K562 (cell line): Measurements from ENCODE around the gene GNB5. TPM values are rescaled to one million over a fixed set of nuclear protein-coding genes. Genes with fewer than 3 reads are reported as not detected.
A peak's percentile ranks its signal among the peaks of the same experiment; 100 is the strongest.

Experiments used
- MEF2A ChIP-seq: IDR thresholded peaks from 2 replicates; pipeline ENCODE4 v1.6.1; 2011; ENCODE audit warnings: low read depth, mild to moderate bottlenecking, low read length, moderate library complexity; ENCODE audit not compliant: control insufficient read depth
- POLR3G ChIP-seq: IDR thresholded peaks from 2 replicates; pipeline ENCODE4 v1.6.1; 2011; ENCODE audit not compliant: insufficient read length, insufficient replicate concordance; ENCODE audit errors: extremely low read depth
- SNIP1 ChIP-seq: fragments of 450-650 bp; IDR thresholded peaks from 2 replicates; pipeline ENCODE4 v1.7.1; 2017; ENCODE audit warnings: low read depth, mild to moderate bottlenecking
- ZC3H4 ChIP-seq: sonication (generic); formaldehyde crosslinking; IDR thresholded peaks from 2 replicates; pipeline ENCODE4 v1.9.0; 2021; ENCODE audit warnings: missing genetic modification reagents, borderline replicate concordance
- ZNF280A ChIP-seq: fragments of 450-650 bp; IDR thresholded peaks from 2 replicates; pipeline ENCODE4 v1.6.1; 2018; ENCODE audit warnings: mild to moderate bottlenecking, low read depth; ENCODE audit not compliant: partially characterized antibody
- polyA plus RNA-seq, 8 experiments: library from polyadenylated mRNA; depleted of rRNA in 4 of 8; stranded (reverse) in 5 of 8; unstranded in 3 of 8; fragments of >200 nt; fragmentation: Nextera tagmentation in 2 of 8; fragmentation: Illumina TruSeq in 1 of 8; extraction: Ambion mirVana in 2 of 8; extraction: Trizol in 1 of 8; gene quantifications; 2 replicates each; pipeline versions ENCODE4 v1.2.1 to v1.2.3, GENCODE V29; 2011 to 2014; ENCODE audit warnings: inconsistent platforms in 1 of 8, missing spikeins in 1 of 8
- total RNA-seq, 7 experiments: library from RNA; depleted of rRNA in 6 of 7; stranded (reverse); fragments of >200 nt in 6 of 7; fragmentation: Illumina TruSeq in 2 of 7; extraction: Trizol in 2 of 7; gene quantifications; 2 replicates each; pipeline versions ENCODE4 v1.2.1 to v1.2.3, GENCODE V29; 2011 to 2021; ENCODE audit warnings: low replicate concordance in 1 of 7
- TF ChIP-seq, protein P1 (sequence below), 2 experiments: fragments of 450-650 bp; formaldehyde crosslinking in 1 of 2; IDR thresholded peaks; 2 replicates each; pipeline versions ENCODE4 v1.4.0 to v1.6.1; 2014 to 2020; ENCODE audit warnings: mild to moderate bottlenecking in 2 of 2, borderline replicate concordance in 1 of 2, low read depth in 1 of 2
- TF ChIP-seq, protein P2 (sequence below): IDR thresholded peaks from 2 replicates; pipeline ENCODE4 v1.6.1; 2011; ENCODE audit warnings: borderline replicate concordance, low read depth, mild to moderate bottlenecking, moderate library complexity, low read length; ENCODE audit not compliant: insufficient read depth, poor library complexity, severe bottlenecking
- TF ChIP-seq, protein P3 (sequence below): sonication (generic); formaldehyde crosslinking; IDR thresholded peaks from 2 replicates; pipeline ENCODE4 v1.8.0; 2022; ENCODE audit warnings: mild to moderate bottlenecking, missing genetic modification reagents

The GNB5 gene
- total and polyA plus RNA-seq, 9 of the 15 experiments (the other 6 are each of a cell fraction or from before 2014, with no cell fraction given) = 0.11 to 2.1 (median 0.77) TPM

- TF ChIP-seq, protein P1, sequence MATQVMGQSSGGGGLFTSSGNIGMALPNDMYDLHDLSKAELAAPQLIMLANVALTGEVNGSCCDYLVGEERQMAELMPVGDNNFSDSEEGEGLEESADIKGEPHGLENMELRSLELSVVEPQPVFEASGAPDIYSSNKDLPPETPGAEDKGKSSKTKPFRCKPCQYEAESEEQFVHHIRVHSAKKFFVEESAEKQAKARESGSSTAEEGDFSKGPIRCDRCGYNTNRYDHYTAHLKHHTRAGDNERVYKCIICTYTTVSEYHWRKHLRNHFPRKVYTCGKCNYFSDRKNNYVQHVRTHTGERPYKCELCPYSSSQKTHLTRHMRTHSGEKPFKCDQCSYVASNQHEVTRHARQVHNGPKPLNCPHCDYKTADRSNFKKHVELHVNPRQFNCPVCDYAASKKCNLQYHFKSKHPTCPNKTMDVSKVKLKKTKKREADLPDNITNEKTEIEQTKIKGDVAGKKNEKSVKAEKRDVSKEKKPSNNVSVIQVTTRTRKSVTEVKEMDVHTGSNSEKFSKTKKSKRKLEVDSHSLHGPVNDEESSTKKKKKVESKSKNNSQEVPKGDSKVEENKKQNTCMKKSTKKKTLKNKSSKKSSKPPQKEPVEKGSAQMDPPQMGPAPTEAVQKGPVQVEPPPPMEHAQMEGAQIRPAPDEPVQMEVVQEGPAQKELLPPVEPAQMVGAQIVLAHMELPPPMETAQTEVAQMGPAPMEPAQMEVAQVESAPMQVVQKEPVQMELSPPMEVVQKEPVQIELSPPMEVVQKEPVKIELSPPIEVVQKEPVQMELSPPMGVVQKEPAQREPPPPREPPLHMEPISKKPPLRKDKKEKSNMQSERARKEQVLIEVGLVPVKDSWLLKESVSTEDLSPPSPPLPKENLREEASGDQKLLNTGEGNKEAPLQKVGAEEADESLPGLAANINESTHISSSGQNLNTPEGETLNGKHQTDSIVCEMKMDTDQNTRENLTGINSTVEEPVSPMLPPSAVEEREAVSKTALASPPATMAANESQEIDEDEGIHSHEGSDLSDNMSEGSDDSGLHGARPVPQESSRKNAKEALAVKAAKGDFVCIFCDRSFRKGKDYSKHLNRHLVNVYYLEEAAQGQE (IDR thresholded peaks at IDR 0.05; ENCODE audit: borderline replicate concordance) = peak; percentile 17; the same call in 1 of the 2 replicates
- TF ChIP-seq, protein P1 (CRISPR knock-in tag; IDR thresholded peaks at IDR 0.05; ENCODE audit: low read depth) = no peak
- TF ChIP-seq, protein P2, sequence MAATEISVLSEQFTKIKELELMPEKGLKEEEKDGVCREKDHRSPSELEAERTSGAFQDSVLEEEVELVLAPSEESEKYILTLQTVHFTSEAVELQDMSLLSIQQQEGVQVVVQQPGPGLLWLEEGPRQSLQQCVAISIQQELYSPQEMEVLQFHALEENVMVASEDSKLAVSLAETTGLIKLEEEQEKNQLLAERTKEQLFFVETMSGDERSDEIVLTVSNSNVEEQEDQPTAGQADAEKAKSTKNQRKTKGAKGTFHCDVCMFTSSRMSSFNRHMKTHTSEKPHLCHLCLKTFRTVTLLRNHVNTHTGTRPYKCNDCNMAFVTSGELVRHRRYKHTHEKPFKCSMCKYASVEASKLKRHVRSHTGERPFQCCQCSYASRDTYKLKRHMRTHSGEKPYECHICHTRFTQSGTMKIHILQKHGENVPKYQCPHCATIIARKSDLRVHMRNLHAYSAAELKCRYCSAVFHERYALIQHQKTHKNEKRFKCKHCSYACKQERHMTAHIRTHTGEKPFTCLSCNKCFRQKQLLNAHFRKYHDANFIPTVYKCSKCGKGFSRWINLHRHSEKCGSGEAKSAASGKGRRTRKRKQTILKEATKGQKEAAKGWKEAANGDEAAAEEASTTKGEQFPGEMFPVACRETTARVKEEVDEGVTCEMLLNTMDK = peak; percentile 54
- TF ChIP-seq ZC3H4 (no peak), SNIP1 (no peak), POLR3G (no peak), MEF2A (no peak), ZNF280A (no peak)
- TF ChIP-seq, protein P3, sequence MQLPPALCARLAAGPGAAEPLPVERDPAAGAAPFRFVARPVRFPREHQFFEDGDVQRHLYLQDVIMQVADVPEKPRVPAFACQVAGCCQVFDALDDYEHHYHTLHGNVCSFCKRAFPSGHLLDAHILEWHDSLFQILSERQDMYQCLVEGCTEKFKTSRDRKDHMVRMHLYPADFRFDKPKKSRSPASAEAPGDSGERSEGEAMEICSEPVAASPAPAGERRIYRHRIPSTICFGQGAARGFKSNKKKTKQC (CRISPR knock-in tag) = no peak
These were observed 27.6 kb downstream of the GNB5 start (continued) for GRCh38 chr15:52163321-52164190.
